ENCODE results near the gene PLCH1. TPM values are rescaled to one million over a fixed set of nuclear protein-coding genes. Genes with fewer than 3 reads are reported as not detected.

PLCH1 gene
- total RNA-seq, 1 experiment from 2014 or later, result 0.12 TPM

DNA sequence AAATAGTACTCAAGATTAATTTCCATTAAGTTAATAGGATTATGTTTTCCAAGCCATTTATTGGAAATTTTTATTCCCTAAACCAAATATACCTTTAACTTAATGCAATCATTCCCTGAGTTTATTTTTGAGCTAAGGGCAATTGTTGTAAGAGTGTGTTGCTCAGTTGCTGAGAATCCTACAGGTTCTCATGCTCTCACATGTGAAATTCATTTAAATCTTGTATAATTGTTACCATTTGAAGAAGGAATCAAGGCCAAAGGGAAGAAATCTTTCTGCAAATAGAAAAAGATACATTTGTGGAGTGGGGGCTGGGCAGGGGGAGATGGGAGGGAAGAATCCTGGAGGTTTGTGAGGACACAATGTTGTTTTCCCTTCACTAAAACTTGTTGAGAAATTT is 248.7 kb downstream of the PLCH1 start:
- Mint-ChIP-seq H3K27me3 (ENCODE audit: insufficient read depth, unreplicated experiment) (no peaks in the 10 kb centered on the region), H3K27ac (ENCODE audit: low read depth, unreplicated experiment) (no peak overlapping the region), H3K36me3 (ENCODE audit: insufficient read depth, unreplicated experiment) (no peaks in the 10 kb centered on the region), H3K9me3 (ENCODE audit: unreplicated experiment) (no peaks in the 10 kb centered on the region), H3K4me3 (ENCODE audit: unreplicated experiment) (no peak overlapping the region), H3K4me1 (ENCODE audit: insufficient read depth, unreplicated experiment) (peaks cover 18% of the 10 kb centered on the region)
- intact Hi-C loops (cut with micrococcal nuclease), result loop anchor here (5.0 kb wide), 1 partner anchor 79 kb away; no protein-coding TSS in a partner anchor
- no TSS peak for BruUV-seq (replicated peaks)
- ChIA-PET CTCF (no interaction called here), POLR2A (no interaction called here)
- TF ChIP-seq, protein P1, sequence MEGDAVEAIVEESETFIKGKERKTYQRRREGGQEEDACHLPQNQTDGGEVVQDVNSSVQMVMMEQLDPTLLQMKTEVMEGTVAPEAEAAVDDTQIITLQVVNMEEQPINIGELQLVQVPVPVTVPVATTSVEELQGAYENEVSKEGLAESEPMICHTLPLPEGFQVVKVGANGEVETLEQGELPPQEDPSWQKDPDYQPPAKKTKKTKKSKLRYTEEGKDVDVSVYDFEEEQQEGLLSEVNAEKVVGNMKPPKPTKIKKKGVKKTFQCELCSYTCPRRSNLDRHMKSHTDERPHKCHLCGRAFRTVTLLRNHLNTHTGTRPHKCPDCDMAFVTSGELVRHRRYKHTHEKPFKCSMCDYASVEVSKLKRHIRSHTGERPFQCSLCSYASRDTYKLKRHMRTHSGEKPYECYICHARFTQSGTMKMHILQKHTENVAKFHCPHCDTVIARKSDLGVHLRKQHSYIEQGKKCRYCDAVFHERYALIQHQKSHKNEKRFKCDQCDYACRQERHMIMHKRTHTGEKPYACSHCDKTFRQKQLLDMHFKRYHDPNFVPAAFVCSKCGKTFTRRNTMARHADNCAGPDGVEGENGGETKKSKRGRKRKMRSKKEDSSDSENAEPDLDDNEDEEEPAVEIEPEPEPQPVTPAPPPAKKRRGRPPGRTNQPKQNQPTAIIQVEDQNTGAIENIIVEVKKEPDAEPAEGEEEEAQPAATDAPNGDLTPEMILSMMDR (IDR thresholded peaks at IDR 0.05; ENCODE audit: unreplicated experiment), result no peak
- DNase-seq (ENCODE audit: unreplicated experiment), result no peak

DNA sequence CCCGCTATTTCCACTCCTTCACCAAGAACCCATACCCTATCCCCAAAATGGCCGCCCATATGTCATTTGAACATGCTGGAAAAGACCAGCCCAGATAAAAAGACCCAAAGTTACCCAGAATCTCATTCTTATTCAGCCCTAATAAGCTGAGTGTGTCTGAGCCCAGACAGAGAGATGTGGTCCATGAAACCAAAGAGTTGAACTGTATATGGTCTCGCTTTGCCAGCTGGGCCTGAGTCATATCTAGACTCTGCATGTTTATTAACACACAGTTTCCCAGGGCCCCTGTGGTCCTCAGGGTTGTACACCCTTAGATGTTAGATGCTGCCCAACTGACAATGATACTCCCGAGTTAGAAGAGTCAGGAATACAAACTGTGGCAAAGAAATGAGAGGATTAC is 249.5 kb downstream of the PLCH1 start:
- no peaks in the 10 kb centered on the region for H3K27me3 Mint-ChIP-seq (ENCODE audit: insufficient read depth, unreplicated experiment)
- no peaks in the 10 kb centered on the region for H3K9me3 Mint-ChIP-seq (ENCODE audit: unreplicated experiment)
- CTCF ChIA-PET, result no interaction called here
- BruUV-seq (replicated peaks), result no TSS peak
- POLR2A ChIA-PET, result no interaction called here
- no peak for DNase-seq (ENCODE audit: unreplicated experiment)
- intact Hi-C loops (cut with micrococcal nuclease), result loop anchor here (5.0 kb wide), 1 partner anchor 78 kb away; no protein-coding TSS in a partner anchor
- H3K4me1 Mint-ChIP-seq (ENCODE audit: insufficient read depth, unreplicated experiment), result peaks cover 17% of the 10 kb centered on the region
- TF ChIP-seq, protein P1 (IDR thresholded peaks at IDR 0.05; ENCODE audit: unreplicated experiment), result no peak
- no peak overlapping the region for H3K4me3 Mint-ChIP-seq (ENCODE audit: unreplicated experiment)
- H3K27ac Mint-ChIP-seq (ENCODE audit: low read depth, unreplicated experiment), result no peak overlapping the region
- H3K36me3 Mint-ChIP-seq (ENCODE audit: insufficient read depth, unreplicated experiment), result no peaks in the 10 kb centered on the region

DNA sequence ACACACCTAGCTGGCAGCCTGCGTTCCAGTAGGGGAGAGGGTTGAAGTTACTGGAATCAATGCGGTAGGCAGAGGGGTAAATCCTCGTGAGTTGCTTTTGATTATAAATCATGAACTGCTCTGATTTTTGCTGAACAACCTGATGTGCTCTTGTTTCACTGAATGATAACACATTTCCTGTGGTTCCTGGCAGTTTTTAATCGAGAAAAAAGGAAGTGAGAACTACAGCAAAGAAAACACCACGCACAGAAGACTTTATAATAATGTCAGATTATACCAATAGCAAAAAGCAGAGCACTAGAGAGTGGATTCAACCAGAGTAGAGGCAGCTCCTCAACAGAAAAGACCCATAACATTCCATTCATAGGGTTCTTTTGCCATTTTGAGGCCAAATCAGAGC is 250.5 kb downstream of the PLCH1 start:
- peaks cover 13% of the 10 kb centered on the region for H3K4me1 Mint-ChIP-seq (ENCODE audit: insufficient read depth, unreplicated experiment)
- POLR2A ChIA-PET, result interaction anchor here (0.8 kb wide), 1 partner anchor 11 kb away, joined by 3 read pairs; no protein-coding TSS in a partner anchor
- no peaks in the 10 kb centered on the region for H3K36me3 Mint-ChIP-seq (ENCODE audit: insufficient read depth, unreplicated experiment)
- DNase-seq (ENCODE audit: unreplicated experiment), result no peak
- no peak overlapping the region for H3K4me3 Mint-ChIP-seq (ENCODE audit: unreplicated experiment)
- BruUV-seq (replicated peaks), result no TSS peak
- CTCF ChIA-PET, result no interaction called here
- intact Hi-C loops (cut with micrococcal nuclease), result no loop called here
- TF ChIP-seq, protein P1 (IDR thresholded peaks at IDR 0.05; ENCODE audit: unreplicated experiment), result no peak
- H3K27ac Mint-ChIP-seq (ENCODE audit: low read depth, unreplicated experiment), result no peak overlapping the region
- H3K9me3 Mint-ChIP-seq (ENCODE audit: unreplicated experiment), result no peaks in the 10 kb centered on the region
- no peaks in the 10 kb centered on the region for H3K27me3 Mint-ChIP-seq (ENCODE audit: insufficient read depth, unreplicated experiment)

DNA sequence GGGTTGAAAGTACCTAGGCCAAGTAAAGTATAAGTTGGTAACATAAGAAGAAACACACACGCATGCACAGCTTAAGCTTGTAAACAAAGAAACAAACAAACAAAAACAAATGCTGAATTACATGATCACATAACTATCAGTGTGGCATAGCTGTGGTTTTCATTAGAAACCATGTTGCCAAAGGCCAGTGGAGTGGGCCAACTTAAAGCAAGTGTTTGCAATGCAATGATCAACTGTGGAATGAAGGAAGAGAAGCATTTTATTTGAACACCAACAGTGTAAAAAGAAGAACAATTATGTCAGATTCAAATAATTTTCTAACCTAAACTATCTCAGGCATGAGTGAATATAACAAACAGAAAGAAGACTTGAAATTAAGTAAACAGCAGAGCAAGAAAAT is 252.0 kb downstream of the PLCH1 start:
- TF ChIP-seq, protein P1 (IDR thresholded peaks at IDR 0.05; ENCODE audit: unreplicated experiment), result no peak
- intact Hi-C loops (cut with micrococcal nuclease), result no loop called here
- CTCF ChIA-PET, result no interaction called here
- Mint-ChIP-seq H3K4me1 (ENCODE audit: insufficient read depth, unreplicated experiment) (peaks cover 2% of the 10 kb centered on the region), H3K27ac (ENCODE audit: low read depth, unreplicated experiment) (no peak overlapping the region), H3K36me3 (ENCODE audit: insufficient read depth, unreplicated experiment) (no peaks in the 10 kb centered on the region), H3K27me3 (ENCODE audit: insufficient read depth, unreplicated experiment) (no peaks in the 10 kb centered on the region), H3K4me3 (ENCODE audit: unreplicated experiment) (no peak overlapping the region), H3K9me3 (ENCODE audit: unreplicated experiment) (no peaks in the 10 kb centered on the region)
- no TSS peak for BruUV-seq (replicated peaks)
- DNase-seq (ENCODE audit: unreplicated experiment), result no peak
- POLR2A ChIA-PET, result no interaction called here
